SKM-1 treated with dmso at 0.1 percent for 144 hours (cell line): ENCODE data around the gene AGER.
"Not testable (repeated sequence)": the region's sequence is repeated elsewhere in the genome, so short reads cannot be mapped to it uniquely, and the experiment has no call there.

Experiments used
- DNase-seq: peaks from one replicate; lab custom pipeline; 2025; ENCODE audit not compliant: unreplicated experiment; lab: John Stamatoyannopoulos, UW

The AGER gene

GRCh38 chr6:32200711-32201475, 16.8 kb upstream of the AGER start:
- no peak for DNase-seq

- DNase-seq, result no peak
These were observed 14.8 kb upstream of the AGER start for GRCh38 chr6:32198866-32199265.

GRCh38 chr6:32198345-32198696, 14.3 kb upstream of the AGER start:
- no peak for DNase-seq

GRCh38 chr6:32196682-32197616, 12.9 kb upstream of the AGER start:
- DNase-seq, result no peak

DNA sequence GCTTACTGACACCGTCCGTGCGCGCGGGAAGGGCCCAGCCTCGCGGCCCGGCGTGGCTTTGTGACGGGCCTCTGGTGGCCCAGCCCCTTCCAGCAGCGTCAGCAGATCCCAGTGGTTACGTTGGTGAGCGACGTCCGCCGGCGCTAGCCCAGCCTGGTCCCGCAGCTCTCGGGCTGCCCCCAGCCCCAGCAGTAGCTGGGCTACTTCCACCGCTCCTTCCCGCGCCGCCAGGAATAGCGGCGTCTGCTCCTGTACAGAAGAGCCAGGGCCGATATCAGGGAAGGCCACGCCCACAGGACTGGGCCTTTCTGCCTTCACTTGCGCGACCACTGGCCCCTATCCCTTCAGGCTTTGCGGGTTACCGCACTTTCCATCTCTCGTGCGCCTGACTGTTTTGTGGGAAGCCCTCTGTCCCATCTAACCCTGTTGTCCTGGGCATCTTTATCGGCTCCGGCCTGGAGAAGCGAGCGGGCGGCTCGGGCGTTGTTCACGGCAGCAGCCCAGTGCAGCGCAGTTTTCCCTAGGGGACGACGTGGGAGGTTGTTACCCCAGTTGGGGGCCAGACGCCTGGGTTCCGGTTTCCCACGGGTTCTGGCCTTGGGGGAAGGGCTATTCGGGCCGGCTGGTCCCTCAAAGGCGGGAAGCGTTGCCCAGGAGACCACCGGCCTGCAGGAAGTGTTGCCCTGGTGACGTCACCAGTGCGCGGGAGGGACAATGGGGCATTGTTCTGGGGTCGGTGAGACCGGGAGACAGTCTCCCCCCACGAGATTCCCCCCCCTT, 12.0 kb upstream of the AGER start:
- DNase-seq, result no peak

GRCh38 chr6:32195652-32195901, 11.5 kb upstream of the AGER start:
- DNase-seq, result peak; percentile 98

GRCh38 chr6:32194825-32195651, 11.0 kb upstream of the AGER start:
- peak; percentile 60 for DNase-seq

GRCh38 chr6:32194388-32194787, 10.3 kb upstream of the AGER start:
- no peak for DNase-seq

- DNase-seq, result not testable (repeated sequence)
These were observed 9.0 kb upstream of the AGER start for GRCh38 chr6:32193096-32193495.

GRCh38 chr6:32192608-32193039, 8.6 kb upstream of the AGER start, which contains the start of gene GPSM3:
Gene GPSM3 (minus strand): TSS chr6:32192643. CDS start chr6:32192513, 130 bp downstream.
- DNase-seq, result peak; percentile 72

DNA sequence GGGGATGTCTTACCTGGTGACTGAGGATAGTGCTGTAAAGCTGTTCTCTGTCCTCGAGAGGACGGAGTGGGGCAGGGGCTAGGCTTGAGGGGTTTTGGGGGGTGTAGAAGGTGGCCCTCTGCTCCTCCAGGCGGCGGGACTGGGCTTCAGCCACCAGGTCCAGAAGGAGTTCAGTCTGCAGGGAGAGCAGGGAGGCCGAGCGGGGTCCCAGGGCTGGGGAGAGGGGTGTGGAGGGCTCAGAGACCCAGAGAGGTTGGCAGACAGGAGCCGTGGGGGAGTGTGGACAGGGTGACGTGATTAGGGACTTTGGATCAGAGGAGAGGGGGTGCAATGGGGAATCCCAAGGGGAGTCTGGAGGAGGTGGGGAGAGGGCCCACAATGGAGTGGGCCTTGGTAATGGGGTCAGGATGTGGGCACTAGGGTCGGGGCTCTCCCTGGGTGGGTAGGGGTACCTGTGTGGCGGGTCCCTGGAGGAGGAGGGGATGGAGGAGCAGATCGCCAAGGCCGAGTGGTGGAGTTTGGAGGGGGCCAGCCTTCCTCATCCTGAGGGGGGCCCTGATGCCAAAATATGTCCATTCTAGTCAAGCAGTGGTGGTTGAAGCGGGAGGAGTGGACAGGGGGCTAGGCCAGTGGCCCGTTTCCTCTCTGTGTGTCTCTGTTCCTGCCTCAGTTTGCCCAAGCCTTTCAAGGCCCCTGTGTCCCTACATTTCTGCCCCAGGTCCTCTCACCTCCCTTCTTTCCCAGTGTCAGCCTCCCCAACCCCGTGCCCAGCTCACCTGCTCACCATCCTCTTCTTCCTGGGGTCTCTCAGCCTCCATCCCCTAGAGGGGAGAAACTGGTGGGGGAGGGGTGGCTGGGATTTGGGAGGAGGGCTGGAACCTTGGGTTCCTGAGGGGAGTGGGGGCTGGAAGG, 7.9 kb upstream of the AGER start:
- DNase-seq, result no peak

DNA sequence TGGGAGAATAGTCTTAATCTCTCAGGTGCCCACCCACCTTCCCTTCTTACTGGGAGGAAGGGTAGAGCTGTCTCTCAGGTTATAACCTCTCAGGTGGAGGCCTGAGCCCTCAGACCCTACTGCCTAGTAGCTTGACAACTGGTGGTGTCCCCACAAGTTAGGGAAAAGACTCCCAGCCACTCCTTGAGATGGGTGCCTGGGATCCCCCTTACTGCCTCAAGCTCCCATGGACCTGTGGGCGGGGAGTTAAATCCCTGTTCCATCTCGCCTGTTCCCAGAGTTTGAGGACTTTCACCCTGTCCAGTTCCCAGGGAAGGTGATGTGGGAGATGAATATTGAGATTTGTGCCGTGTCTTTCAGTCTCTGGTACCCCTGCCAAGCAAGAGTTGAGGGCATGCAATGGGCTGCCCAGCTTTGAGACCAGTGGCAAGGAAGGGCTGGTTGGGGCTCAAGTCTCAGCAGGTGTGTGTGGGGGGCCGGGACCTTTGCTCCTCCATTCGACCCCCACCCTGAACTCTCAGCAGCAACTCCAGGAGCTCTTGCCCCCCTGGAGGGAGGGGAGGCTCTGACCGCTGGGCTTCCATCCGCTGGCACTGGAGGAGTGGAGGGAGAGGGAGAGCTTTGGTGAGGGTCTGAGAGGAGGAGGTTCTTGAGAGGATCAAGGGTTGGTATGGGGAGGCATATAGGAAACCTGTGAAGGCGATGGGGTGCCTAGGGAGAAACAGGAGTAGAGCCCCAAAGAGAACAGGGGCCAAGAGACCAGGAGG, 7.0 kb upstream of the AGER start:
- DNase-seq, result no peak

DNA sequence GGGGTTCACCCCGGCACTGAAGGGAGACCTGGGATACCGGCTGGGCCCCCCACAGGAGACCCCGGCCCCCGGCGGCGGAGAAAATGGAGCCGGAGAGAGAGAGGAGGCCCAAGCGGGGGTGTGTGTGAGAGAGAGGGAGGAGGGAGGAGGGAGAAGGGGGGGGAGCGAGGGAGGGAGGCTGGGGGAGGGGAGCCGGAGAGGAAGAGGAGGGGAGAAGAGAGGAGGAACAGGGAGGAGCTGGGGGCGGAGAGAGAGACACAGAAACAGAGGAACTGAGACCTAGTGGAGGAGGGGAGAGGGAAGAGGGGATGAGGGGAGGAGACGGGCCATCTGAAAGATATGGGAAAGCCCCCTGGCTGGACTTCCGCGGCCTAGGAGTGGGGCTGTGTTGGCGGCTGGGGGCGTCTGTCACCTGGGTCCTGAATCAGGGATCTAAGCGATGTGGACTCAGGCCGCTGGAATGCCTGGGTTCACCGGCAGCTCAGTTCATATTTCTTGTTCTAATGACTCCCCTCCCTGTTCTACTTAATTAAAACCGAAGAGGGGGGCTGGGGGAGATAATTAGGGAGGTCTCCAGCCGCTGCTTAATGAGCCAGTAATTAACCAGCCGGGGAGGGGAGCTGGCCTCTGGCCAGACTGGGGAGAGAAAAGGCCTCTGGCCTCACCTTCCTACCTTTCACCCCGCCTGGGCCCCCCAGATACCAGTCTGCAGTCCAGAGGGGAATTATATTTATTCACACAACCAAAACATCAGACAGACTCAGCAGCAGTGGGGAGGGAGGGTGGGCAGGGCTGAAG, 6.2 kb upstream of the AGER start, which contains the start of gene PBX2:
PBX2 (minus strand) TSS at position 149 of the 798 bp plus-strand sequence. CDS start 287 bp downstream, outside the sequence.
- DNase-seq, result peak; percentile 92

- no peak for DNase-seq
These were observed 5.6 kb upstream of the AGER start for GRCh38 chr6:32189742-32190053.

- DNase-seq, result no peak
These were observed 5.2 kb upstream of the AGER start for GRCh38 chr6:32189069-32189741.

- no peak for DNase-seq
These were observed 4.5 kb upstream of the AGER start for GRCh38 chr6:32188381-32189068.
